Measurements from ENCODE around the gene GAST. TPM values are rescaled to one million over a fixed set of nuclear protein-coding genes. Genes with fewer than 3 reads are reported as not detected.

GAST gene
- total and polyA plus RNA-seq, 2 of the 13 experiments (the other 11 are each of a cell fraction or from before 2014, with no cell fraction given) = 0.32 to 0.42 TPM

- TF ChIP-seq GLMP (CRISPR knock-in tag; IDR thresholded peaks at IDR 0.05; ENCODE audit: borderline replicate concordance) (no peak), ELF1 (CRISPR knock-in tag; IDR thresholded peaks at IDR 0.05) (peak; percentile 42; the same call in 1 of the 2 replicates), SMYD3 (CRISPR knock-in tag; IDR thresholded peaks at IDR 0.05) (no peak), ELK4 (CRISPR knock-in tag; IDR thresholded peaks at IDR 0.05; ENCODE audit: borderline replicate concordance) (no peak), ZNF567 (CRISPR knock-in tag; IDR thresholded peaks at IDR 0.05; ENCODE audit: borderline replicate concordance) (peak; percentile 94), TIGD3 (CRISPR knock-in tag; IDR thresholded peaks at IDR 0.05; ENCODE audit: borderline replicate concordance) (no peak), POGZ (CRISPR knock-in tag; IDR thresholded peaks at IDR 0.05) (no peak), GATAD2A (CRISPR knock-in tag; IDR thresholded peaks at IDR 0.05) (peak; percentile 75), YY1 (IDR thresholded peaks at IDR 0.05; ENCODE audit: insufficient read depth, insufficient replicate concordance, low read depth, low read length) (peak; percentile 86), ZNF34 (CRISPR knock-in tag; IDR thresholded peaks at IDR 0.05; ENCODE audit: borderline replicate concordance) (peak; percentile 86; the same call in 1 of the 2 replicates), DDIT3 (CRISPR knock-in tag; IDR thresholded peaks at IDR 0.05) (no peak), SRY (CRISPR knock-in tag; IDR thresholded peaks at IDR 0.05) (no peak), ZNF383 (CRISPR knock-in tag; IDR thresholded peaks at IDR 0.05; ENCODE audit: borderline replicate concordance) (no peak), ZNF512 (CRISPR knock-in tag; IDR thresholded peaks at IDR 0.05) (no peak), RCOR2 (CRISPR knock-in tag; IDR thresholded peaks at IDR 0.05) (0 out of 2 replicates have a peak, but pooled peaks have one; percentile 21), KDM5B (CRISPR knock-in tag; IDR thresholded peaks at IDR 0.05; ENCODE audit: borderline replicate concordance) (0 out of 2 replicates have a peak, but pooled peaks have one; percentile 20), ARNT (IDR thresholded peaks at IDR 0.05) (no peak), AKNA (CRISPR knock-in tag; IDR thresholded peaks at IDR 0.05; ENCODE audit: borderline replicate concordance) (no peak)
Observed at GRCh38 chr17:41738077-41738800, 26.1 kb downstream of the GAST start (continued).

Data from HepG2 (cell line).